Left ventricle myocardium inferior (tissue), 1 donor: Measurements from ENCODE around the gene ADH4. TPM values are rescaled to one million over a fixed set of nuclear protein-coding genes. Genes with fewer than 3 reads are reported as not detected.

ENCODE experiments used
- DNase-seq: peaks from one replicate; pipeline ENCODE4 v3.0.0-alpha.2; 2020
- H3K27ac ChIP-seq: fragments of 200-600 bp; replicated peaks from 2 replicates; pipeline ENCODE4 v1.8.0; 2021
- H3K27me3 ChIP-seq: fragments of 200-600 bp; 2 replicates; pipeline ENCODE4 v1.8.0; 2021; ENCODE audit warnings: low read depth
- H3K36me3 ChIP-seq: fragments of 200-600 bp; 2 replicates; pipeline ENCODE4 v1.8.0; 2021
- H3K4me1 ChIP-seq: fragments of 200-600 bp; 2 replicates; pipeline ENCODE4 v1.8.0; 2021
- H3K4me3 ChIP-seq: fragments of 200-600 bp; 2 replicates; pipeline ENCODE4 v1.8.0; 2021; ENCODE audit warnings: mild to moderate bottlenecking, moderate library complexity
- H3K9me3 ChIP-seq: fragments of 200-600 bp; replicated peaks from 2 replicates; pipeline ENCODE4 v1.8.0; 2021
- intact Hi-C: fragments of 100-400 bp; cut with micrococcal nuclease; formaldehyde crosslinking; loops from one replicate; pipeline ENCODE4 v1.11.0; 2022
- total RNA-seq: library from RNA; stranded (reverse); fragmentation: NEBNext Ultra II Directional; extraction: Animal tissue kit (Norgen Biotek cat#: 25700); gene quantifications from one replicate; pipeline ENCODE4 v1.2.1, GENCODE V29; 2021
- TF ChIP-seq, protein P1 (sequence below): fragments of 200-600 bp; IDR thresholded peaks from 2 replicates; pipeline ENCODE4 v1.8.0; 2021; ENCODE audit warnings: antibody characterized with exemption, mild to moderate bottlenecking, borderline replicate concordance
- donor health status: DM: no; HTN: yes; CAD: no; lungs with severe emphysema.

ADH4 gene
- total RNA-seq, 1 donor from 2014 or later = not detected

DNA sequence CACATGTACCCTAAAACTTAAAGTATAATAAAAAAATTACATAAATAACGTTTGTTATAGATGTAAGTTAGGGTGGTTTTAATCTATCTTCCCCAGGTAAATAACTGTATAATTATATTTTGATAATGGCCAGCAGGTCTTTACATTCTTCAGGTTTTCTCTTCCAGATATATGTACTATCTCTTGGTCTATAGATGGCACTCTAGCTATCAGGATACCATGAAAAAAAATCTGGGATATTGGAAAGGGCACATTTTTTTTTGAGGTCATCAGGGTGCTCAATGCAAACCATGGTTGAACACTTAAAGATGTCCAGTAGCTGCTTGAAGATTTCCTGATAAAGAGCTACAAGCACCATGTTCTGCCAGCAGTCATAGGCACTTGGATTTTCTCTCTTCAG lies 15.6 kb upstream of the ADH4 start:
- H3K4me3 ChIP-seq = no peak overlapping the region
- TF ChIP-seq, protein P1, sequence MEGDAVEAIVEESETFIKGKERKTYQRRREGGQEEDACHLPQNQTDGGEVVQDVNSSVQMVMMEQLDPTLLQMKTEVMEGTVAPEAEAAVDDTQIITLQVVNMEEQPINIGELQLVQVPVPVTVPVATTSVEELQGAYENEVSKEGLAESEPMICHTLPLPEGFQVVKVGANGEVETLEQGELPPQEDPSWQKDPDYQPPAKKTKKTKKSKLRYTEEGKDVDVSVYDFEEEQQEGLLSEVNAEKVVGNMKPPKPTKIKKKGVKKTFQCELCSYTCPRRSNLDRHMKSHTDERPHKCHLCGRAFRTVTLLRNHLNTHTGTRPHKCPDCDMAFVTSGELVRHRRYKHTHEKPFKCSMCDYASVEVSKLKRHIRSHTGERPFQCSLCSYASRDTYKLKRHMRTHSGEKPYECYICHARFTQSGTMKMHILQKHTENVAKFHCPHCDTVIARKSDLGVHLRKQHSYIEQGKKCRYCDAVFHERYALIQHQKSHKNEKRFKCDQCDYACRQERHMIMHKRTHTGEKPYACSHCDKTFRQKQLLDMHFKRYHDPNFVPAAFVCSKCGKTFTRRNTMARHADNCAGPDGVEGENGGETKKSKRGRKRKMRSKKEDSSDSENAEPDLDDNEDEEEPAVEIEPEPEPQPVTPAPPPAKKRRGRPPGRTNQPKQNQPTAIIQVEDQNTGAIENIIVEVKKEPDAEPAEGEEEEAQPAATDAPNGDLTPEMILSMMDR = no peak
- DNase-seq = no peak
- no peak overlapping the region for H3K27ac ChIP-seq
- no peaks in the 10 kb centered on the region for H3K36me3 ChIP-seq
- H3K9me3 ChIP-seq = no peaks in the 10 kb centered on the region
- intact Hi-C loops = no loop called here
- no peaks in the 10 kb centered on the region for H3K4me1 ChIP-seq
- no peaks in the 10 kb centered on the region for H3K27me3 ChIP-seq

DNA sequence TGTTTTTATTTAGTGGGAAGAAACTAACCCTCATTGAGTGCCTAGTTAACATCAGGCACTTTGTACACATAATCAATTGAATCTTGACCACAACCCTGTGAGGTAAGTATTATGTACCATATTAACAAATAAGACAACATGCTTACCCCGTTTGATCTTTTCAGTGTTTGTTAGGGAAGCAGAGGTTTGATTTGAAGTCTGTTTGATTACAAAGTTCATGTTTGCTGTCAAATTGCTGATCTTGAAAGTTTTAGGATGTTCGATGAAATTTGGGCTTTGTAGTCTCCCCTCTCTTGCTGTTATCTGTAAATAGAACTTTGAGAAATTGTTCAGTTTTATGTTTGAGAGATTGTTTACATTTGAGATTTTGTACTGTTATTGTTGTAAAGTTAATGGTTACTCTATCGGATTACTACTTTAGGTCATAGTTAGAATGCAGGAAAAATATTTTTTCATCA lies 13.4 kb upstream of the ADH4 start:
- H3K36me3 ChIP-seq = no peaks in the 10 kb centered on the region
- DNase-seq = no peak
- H3K4me3 ChIP-seq = no peak overlapping the region
- TF ChIP-seq, protein P1 = no peak
- intact Hi-C loops = no loop called here
- H3K27ac ChIP-seq = no peak overlapping the region
- H3K27me3 ChIP-seq = no peaks in the 10 kb centered on the region
- H3K9me3 ChIP-seq = no peaks in the 10 kb centered on the region
- no peaks in the 10 kb centered on the region for H3K4me1 ChIP-seq

DNA sequence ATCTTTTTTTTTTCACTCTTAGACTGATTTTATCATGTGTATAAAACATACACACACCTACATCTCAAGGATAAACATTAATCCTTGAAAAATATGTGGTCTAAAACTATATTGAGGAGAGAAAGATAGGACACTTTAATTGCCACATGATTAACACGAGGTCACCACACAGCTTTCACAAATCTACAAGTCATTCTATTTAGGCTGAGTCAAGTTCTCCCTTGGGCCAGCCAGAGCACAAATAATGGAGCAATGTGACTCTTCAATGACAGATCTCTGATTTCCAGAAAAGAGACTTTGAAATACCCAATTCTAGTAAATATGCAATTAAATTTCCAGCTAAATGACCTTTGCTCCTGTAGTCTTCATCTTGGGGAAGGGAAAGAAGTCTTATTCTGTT lies 12.9 kb upstream of the ADH4 start:
- no peaks in the 10 kb centered on the region for H3K27me3 ChIP-seq
- no peak overlapping the region for H3K4me3 ChIP-seq
- H3K9me3 ChIP-seq = no peaks in the 10 kb centered on the region
- DNase-seq = no peak
- H3K4me1 ChIP-seq = no peaks in the 10 kb centered on the region
- no peak overlapping the region for H3K27ac ChIP-seq
- TF ChIP-seq, protein P1 = no peak
- intact Hi-C loops = no loop called here
- H3K36me3 ChIP-seq = no peaks in the 10 kb centered on the region

DNA sequence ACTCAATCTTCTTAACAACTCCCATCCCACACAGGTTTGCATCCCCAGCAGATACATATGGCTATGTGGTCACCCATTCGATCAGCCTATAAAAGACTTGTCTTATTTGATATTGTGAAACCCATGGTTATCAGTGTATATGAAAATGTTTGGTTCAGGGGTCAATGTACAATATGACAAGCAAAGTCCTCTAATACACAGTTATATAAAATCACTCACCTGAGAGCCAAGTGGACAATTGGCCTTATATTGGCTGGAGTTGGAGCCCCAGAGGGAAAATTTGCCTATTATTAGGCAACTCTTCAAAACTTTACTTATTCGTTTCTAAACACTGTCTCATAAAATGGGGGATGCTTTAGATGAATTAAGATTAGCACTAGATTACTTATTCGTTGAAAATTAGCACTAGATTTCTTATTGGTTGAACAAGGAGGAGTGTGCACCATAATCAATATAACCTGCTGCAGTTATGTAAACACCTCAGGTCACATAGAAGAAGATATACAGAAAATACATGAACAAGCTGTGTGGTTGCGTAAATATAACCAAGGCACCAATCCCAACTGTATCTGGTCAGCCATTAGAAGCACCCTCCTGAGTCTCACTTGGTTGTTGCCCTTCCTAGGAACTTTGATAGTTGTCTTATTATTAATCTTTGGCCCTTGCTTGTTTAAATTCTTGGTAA lies 10.7 kb upstream of the ADH4 start:
- Histone ChIP-seq H3K4me3 (no peak overlapping the region), H3K36me3 (no peaks in the 10 kb centered on the region), H3K4me1 (no peaks in the 10 kb centered on the region), H3K27me3 (no peaks in the 10 kb centered on the region), H3K27ac (no peak overlapping the region), H3K9me3 (no peaks in the 10 kb centered on the region)
- TF ChIP-seq, protein P1 = no peak
- intact Hi-C loops = no loop called here
- no peak for DNase-seq

DNA sequence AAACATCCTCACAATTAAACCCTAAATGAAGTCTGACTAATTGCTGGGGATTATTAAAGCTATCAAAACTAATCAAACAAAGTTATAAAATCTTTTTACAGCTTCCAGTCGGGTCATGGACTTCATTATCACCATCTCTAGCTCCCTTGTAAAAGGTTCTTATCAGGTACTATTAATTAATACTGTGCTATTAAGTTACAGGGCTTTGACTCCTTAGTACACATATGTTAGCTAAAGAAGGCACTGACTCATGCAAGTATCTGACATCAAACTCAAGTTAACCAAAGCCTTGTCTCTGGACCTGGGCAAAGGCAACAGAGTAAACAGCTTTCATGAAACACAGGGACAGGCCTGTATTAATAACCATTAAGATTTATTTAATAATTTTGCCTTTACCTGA lies 7.9 kb upstream of the ADH4 start:
- TF ChIP-seq, protein P1 = no peak
- no peaks in the 10 kb centered on the region for H3K27me3 ChIP-seq
- no peaks in the 10 kb centered on the region for H3K36me3 ChIP-seq
- intact Hi-C loops = no loop called here
- no peak overlapping the region for H3K27ac ChIP-seq
- DNase-seq = no peak
- no peaks in the 10 kb centered on the region for H3K9me3 ChIP-seq
- no peak overlapping the region for H3K4me3 ChIP-seq
- no peaks in the 10 kb centered on the region for H3K4me1 ChIP-seq
